HepG2 (cell line): ENCODE results near the gene SLC26A9. TPM values are rescaled to one million over a fixed set of nuclear protein-coding genes. Genes with fewer than 3 reads are reported as not detected.

Experiments
- ATAC-seq: fragments of 200-7000 bp; cut with Tn5 transposase; 3 replicates; pipeline ENCODE4 v1.9.1; 2020; ENCODE audit warnings: mild to moderate bottlenecking, moderate library complexity
- BruUV-seq: library from RNA; stranded (reverse); fragments of 400-500 nt; replicated peaks from 2 replicates; lab custom pipeline; 2021; lab: Mats Ljungman, UMichigan
- CTCF ChIA-PET: fragments of 300-600 bp; formaldehyde crosslinking; extraction: SDS; loops from one replicate; lab custom pipeline; 2021; ENCODE audit warnings: low total read pairs, inconsistent platforms, low intra/inter-chr PET ratio; lab: Yijun Ruan, JAX
- POLR2A ChIA-PET: fragments of 350-600 bp; sonication (Branson Sonifier 250); formaldehyde crosslinking; loops from one replicate; lab custom pipeline; 2020; ENCODE audit warnings: antibody characterized with exemption, inconsistent platforms; lab: Yijun Ruan, JAX
- DNase-seq: peaks from one replicate; pipeline ENCODE4 v3.0.0-alpha.2; 2015; ENCODE audit warnings: low spot score
- FAIRE-seq: peaks from 3 replicates; lab custom pipeline; 2011; peaks lifted over from hg19 to GRCh38; lab: Jason Lieb, UNC
- H2AFZ ChIP-seq: one replicate; pipeline ENCODE4 v1.6.1; 2011; ENCODE audit warnings: low read length, inconsistent platforms
- H3K27ac ChIP-seq: fragments of 300-600 bp; 3 replicates; pipeline ENCODE4 v1.8.0; 2011; ENCODE audit warnings: mixed run types, mild to moderate bottlenecking, mixed read lengths, low read length, inconsistent platforms; ENCODE audit not compliant: insufficient read depth; ENCODE audit errors: extremely low read length
- H3K27me3 ChIP-seq, 2 experiments: fragments of 200-600 bp in 1 of 2; 2 replicates in 1 of 2; 3 replicates in 1 of 2; pipeline versions ENCODE4 v1.6.0 to v1.8.0; 2011; ENCODE audit warnings: low read length in 2 of 2, mild to moderate bottlenecking in 2 of 2, moderate library complexity in 2 of 2, inconsistent platforms in 1 of 2; ENCODE audit not compliant: insufficient read depth in 2 of 2, control insufficient read depth in 1 of 2
- H3K36me3 ChIP-seq, 2 experiments: fragments of 200-600 bp in 1 of 2; replicated peaks in 1 of 2; 2 replicates in 1 of 2; 3 replicates in 1 of 2; pipeline versions ENCODE4 v1.5.1 to v1.8.0; 2011; ENCODE audit warnings: low read length in 2 of 2, inconsistent platforms in 1 of 2; ENCODE audit not compliant: insufficient read depth in 2 of 2, control insufficient read depth in 1 of 2
- H3K4me1 ChIP-seq: 2 replicates; pipeline ENCODE4 v1.5.1; 2012; ENCODE audit warnings: low read length, inconsistent platforms; ENCODE audit not compliant: insufficient read depth
- H3K4me2 ChIP-seq: 2 replicates; pipeline ENCODE4 v1.6.0; 2011; ENCODE audit warnings: low read depth, low read length, inconsistent platforms
- H3K4me3 ChIP-seq, 3 experiments: fragments of 200-600 bp in 1 of 3; sonication (generic), shearing (Covaris generic) in 1 of 3; replicated peaks in 1 of 3; 2 replicates each; pipeline ENCODE4 v1.5.1; 2011 to 2016; ENCODE audit warnings: low read length in 3 of 3, inconsistent platforms in 2 of 3, low read depth in 2 of 3, mild to moderate bottlenecking in 2 of 3, control low read depth in 1 of 3, mixed read lengths in 1 of 3; ENCODE audit not compliant: insufficient read depth in 1 of 3
- H3K79me2 ChIP-seq: one replicate; pipeline ENCODE4 v1.6.1; 2011; ENCODE audit warnings: low read length, inconsistent platforms; ENCODE audit not compliant: insufficient read depth
- H3K9ac ChIP-seq: 2 replicates; pipeline ENCODE4 v1.6.0; 2011; ENCODE audit warnings: mild to moderate bottlenecking, low read depth, low read length, inconsistent platforms; ENCODE audit not compliant: insufficient read depth
- H3K9me3 ChIP-seq: 2 replicates; pipeline ENCODE4 v1.5.1; 2012; ENCODE audit warnings: mild to moderate bottlenecking, low read length
- H4K20me1 ChIP-seq: 2 replicates; pipeline ENCODE4 v1.6.0; 2011; ENCODE audit warnings: inconsistent platforms, mild to moderate bottlenecking, low read length, moderate library complexity; ENCODE audit not compliant: insufficient read depth
- ATAD3A ChIP-seq: sonication (generic); formaldehyde crosslinking; IDR thresholded peaks from 2 replicates; pipeline ENCODE4 v1.4.0; 2020; ENCODE audit warnings: missing genetic modification reagents
- KAT7 ChIP-seq: IDR thresholded peaks from 2 replicates; pipeline ENCODE4 v1.6.1; 2018; ENCODE audit warnings: borderline replicate concordance, missing compliant biosample characterization
- KDM3A ChIP-seq: IDR thresholded peaks from 2 replicates; pipeline ENCODE4 v1.6.1; 2018; ENCODE audit warnings: low read depth, missing compliant biosample characterization
- TGIF2 ChIP-seq: IDR thresholded peaks from 2 replicates; pipeline ENCODE4 v1.6.1; 2016; ENCODE audit warnings: control low read depth, missing compliant biosample characterization
- WGBS: methylation state at CpG from one replicate; pipeline ENCODE4 v1.1.6; 2017; ENCODE audit warnings: low lambda C conversion rate; 5-methylcytosine and 5-hydroxymethylcytosine counted together
- in situ Hi-C: cut with HindIII; loops from 2 replicates; pipeline ENCODE4 v1.10.0; 2017; ENCODE audit warnings: low pct_unique_long_range_greater_than_20kb; ENCODE audit not compliant: extremely low pct_ligation_motif_present
- intact Hi-C: fragments of 100-400 bp; cut with micrococcal nuclease; formaldehyde crosslinking; loops from one replicate; pipeline ENCODE4 v1.10.0; 2022; ENCODE audit not compliant: unreplicated experiment
- polyA plus RNA-seq, 8 experiments: library from polyadenylated mRNA; depleted of rRNA in 3 of 8; stranded (reverse) in 7 of 8; unstranded in 1 of 8; fragments of >200 nt; fragmentation: Illumina TruSeq in 4 of 8; extraction: Trizol in 4 of 8; gene quantifications; 2 replicates each; pipeline versions ENCODE4 v1.2.1 to v1.2.3, GENCODE V29; 2011 to 2016; ENCODE audit warnings: low read depth in 4 of 8, missing spikeins in 1 of 8, mixed read lengths in 1 of 8; ENCODE audit not compliant: insufficient read depth in 1 of 8
- total RNA-seq, 5 experiments: library from RNA; depleted of rRNA; stranded (reverse); fragments of >200 nt; fragmentation: Illumina TruSeq; extraction: Trizol; gene quantifications; 2 replicates each; pipeline ENCODE4 v1.2.3, GENCODE V29; 2016; ENCODE audit warnings: low read depth in 1 of 5
- TF ChIP-seq, protein P1 (sequence below): sonication (generic); formaldehyde crosslinking; conservative IDR thresholded peaks from 2 replicates; pipeline ENCODE4 v1.4.0; 2020; ENCODE audit warnings: mild to moderate bottlenecking, missing genetic modification reagents, moderate library complexity
- TF ChIP-seq, protein P2 (sequence below): sonication (generic); formaldehyde crosslinking; IDR thresholded peaks from 2 replicates; pipeline ENCODE4 v1.4.0; 2020; ENCODE audit warnings: low read depth, missing genetic modification reagents
- TF ChIP-seq, protein P3 (sequence below): sonication (generic); formaldehyde crosslinking; IDR thresholded peaks from 2 replicates; pipeline ENCODE4 v1.4.0; 2020; ENCODE audit warnings: mild to moderate bottlenecking, low read depth, missing genetic modification reagents

The SLC26A9 gene
- total and polyA plus RNA-seq, 2 of the 13 experiments (the other 11 are each of a cell fraction or from before 2014, with no cell fraction given), result 0.11 to 0.15 TPM

GRCh38 chr1:205976708-205977401, 33.6 kb upstream of the SLC26A9 start (continued):
- TF ChIP-seq ATAD3A, result no peak
- TF ChIP-seq, protein P1, sequence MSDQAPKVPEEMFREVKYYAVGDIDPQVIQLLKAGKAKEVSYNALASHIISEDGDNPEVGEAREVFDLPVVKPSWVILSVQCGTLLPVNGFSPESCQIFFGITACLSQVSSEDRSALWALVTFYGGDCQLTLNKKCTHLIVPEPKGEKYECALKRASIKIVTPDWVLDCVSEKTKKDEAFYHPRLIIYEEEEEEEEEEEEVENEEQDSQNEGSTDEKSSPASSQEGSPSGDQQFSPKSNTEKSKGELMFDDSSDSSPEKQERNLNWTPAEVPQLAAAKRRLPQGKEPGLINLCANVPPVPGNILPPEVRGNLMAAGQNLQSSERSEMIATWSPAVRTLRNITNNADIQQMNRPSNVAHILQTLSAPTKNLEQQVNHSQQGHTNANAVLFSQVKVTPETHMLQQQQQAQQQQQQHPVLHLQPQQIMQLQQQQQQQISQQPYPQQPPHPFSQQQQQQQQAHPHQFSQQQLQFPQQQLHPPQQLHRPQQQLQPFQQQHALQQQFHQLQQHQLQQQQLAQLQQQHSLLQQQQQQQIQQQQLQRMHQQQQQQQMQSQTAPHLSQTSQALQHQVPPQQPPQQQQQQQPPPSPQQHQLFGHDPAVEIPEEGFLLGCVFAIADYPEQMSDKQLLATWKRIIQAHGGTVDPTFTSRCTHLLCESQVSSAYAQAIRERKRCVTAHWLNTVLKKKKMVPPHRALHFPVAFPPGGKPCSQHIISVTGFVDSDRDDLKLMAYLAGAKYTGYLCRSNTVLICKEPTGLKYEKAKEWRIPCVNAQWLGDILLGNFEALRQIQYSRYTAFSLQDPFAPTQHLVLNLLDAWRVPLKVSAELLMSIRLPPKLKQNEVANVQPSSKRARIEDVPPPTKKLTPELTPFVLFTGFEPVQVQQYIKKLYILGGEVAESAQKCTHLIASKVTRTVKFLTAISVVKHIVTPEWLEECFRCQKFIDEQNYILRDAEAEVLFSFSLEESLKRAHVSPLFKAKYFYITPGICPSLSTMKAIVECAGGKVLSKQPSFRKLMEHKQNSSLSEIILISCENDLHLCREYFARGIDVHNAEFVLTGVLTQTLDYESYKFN, result no peak

- H3K79me2 ChIP-seq, result no peaks in the 10 kb centered on the region
- TF ChIP-seq, protein P2, sequence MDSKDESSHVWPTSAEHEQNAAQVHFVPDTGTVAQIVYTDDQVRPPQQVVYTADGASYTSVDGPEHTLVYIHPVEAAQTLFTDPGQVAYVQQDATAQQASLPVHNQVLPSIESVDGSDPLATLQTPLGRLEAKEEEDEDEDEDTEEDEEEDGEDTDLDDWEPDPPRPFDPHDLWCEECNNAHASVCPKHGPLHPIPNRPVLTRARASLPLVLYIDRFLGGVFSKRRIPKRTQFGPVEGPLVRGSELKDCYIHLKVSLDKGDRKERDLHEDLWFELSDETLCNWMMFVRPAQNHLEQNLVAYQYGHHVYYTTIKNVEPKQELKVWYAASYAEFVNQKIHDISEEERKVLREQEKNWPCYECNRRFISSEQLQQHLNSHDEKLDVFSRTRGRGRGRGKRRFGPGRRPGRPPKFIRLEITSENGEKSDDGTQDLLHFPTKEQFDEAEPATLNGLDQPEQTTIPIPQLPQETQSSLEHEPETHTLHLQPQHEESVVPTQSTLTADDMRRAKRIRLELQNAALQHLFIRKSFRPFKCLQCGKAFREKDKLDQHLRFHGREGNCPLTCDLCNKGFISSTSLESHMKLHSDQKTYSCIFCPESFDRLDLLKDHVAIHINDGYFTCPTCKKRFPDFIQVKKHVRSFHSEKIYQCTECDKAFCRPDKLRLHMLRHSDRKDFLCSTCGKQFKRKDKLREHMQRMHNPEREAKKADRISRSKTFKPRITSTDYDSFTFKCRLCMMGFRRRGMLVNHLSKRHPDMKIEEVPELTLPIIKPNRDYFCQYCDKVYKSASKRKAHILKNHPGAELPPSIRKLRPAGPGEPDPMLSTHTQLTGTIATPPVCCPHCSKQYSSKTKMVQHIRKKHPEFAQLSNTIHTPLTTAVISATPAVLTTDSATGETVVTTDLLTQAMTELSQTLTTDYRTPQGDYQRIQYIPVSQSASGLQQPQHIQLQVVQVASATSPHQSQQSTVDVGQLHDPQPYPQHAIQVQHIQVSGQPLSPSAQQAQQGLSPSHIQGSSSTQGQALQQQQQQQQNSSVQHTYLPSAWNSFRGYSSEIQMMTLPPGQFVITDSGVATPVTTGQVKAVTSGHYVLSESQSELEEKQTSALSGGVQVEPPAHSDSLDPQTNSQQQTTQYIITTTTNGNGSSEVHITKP (CRISPR knock-in tag), result no peak
- TF ChIP-seq TGIF2 (no peak), KDM3A (CRISPR knock-in tag) (no peak), KAT7 (CRISPR knock-in tag) (no peak)
- TF ChIP-seq, protein P3, sequence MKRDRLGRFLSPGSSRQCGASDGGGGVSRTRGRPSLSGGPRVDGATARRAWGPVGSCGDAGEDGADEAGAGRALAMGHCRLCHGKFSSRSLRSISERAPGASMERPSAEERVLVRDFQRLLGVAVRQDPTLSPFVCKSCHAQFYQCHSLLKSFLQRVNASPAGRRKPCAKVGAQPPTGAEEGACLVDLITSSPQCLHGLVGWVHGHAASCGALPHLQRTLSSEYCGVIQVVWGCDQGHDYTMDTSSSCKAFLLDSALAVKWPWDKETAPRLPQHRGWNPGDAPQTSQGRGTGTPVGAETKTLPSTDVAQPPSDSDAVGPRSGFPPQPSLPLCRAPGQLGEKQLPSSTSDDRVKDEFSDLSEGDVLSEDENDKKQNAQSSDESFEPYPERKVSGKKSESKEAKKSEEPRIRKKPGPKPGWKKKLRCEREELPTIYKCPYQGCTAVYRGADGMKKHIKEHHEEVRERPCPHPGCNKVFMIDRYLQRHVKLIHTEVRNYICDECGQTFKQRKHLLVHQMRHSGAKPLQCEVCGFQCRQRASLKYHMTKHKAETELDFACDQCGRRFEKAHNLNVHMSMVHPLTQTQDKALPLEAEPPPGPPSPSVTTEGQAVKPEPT (CRISPR knock-in tag), result no peak
These were observed 32.8 kb upstream of the SLC26A9 start for GRCh38 chr1:205976036-205976435.

More at GRCh38 chr1:205976036-205976435, 32.8 kb upstream of the SLC26A9 start:
- H4K20me1 ChIP-seq, result no peaks in the 10 kb centered on the region
- no peaks in the 10 kb centered on the region for H3K9me3 ChIP-seq
- in situ Hi-C loops, result no loop called here
- peaks cover 3 to 12% of the 10 kb centered on the region in 2 experiments; a peak in 3 of 5 replicates for H3K27me3 ChIP-seq
- H3K9ac ChIP-seq, result no peak overlapping the region
- H3K36me3 ChIP-seq, result no peaks in the 10 kb centered on the region; a peak in 1 of 5 replicates
- BruUV-seq, result no TSS peak
- no peak overlapping the region for H3K4me3 ChIP-seq
- POLR2A ChIA-PET, result no interaction called here
- no peak for FAIRE-seq
- intact Hi-C loops, result no loop called here
- no peak overlapping the region for H2AFZ ChIP-seq
- no peak overlapping the region for H3K27ac ChIP-seq
- DNase-seq, result no peak
- WGBS, result 0% methylated on average over 1 of the region's 4 CpGs
- CTCF ChIA-PET, result interaction anchor here (2.7 kb wide), 1 partner anchor 57 kb away, joined by 59 read pairs; no protein-coding TSS in a partner anchor
- no peak overlapping the region for H3K4me2 ChIP-seq
- ATAC-seq, result no peak
- peaks cover 13% of the 10 kb centered on the region for H3K4me1 ChIP-seq
